Measurements from ENCODE around the gene ZPR1.

Gene ZPR1

GRCh38 chr11:116832350-116833290 lies 44.8 kb upstream of the ZPR1 start:
- POLR2A ChIA-PET = no interaction called here
- Histone ChIP-seq H3K4me1 (ENCODE audit: control insufficient read depth, insufficient read depth, low read length) (no peaks in the 10 kb centered on the region), H3K9me3 (ENCODE audit: control insufficient read depth, insufficient read depth, low read depth, low read length) (no peaks in the 10 kb centered on the region), H3K4me3 (ENCODE audit: low read depth, low read length) (no peak overlapping the region), H3K36me3 (ENCODE audit: control insufficient read depth in 2 of 2, insufficient read depth in 1 of 2, low read length in 2 of 2) (no peaks in the 10 kb centered on the region), H3K27ac (ENCODE audit: extremely low read depth, low read depth, low read length) (no peak overlapping the region)
- TF ChIP-seq ZNF837 (tag by site-specific recombination; IDR thresholded peaks at IDR 0.05) (no peak), TSHZ1 (tag by site-specific recombination; IDR thresholded peaks at IDR 0.05; ENCODE audit: borderline replicate concordance) (no peak), SP2 (tag by site-specific recombination; IDR thresholded peaks at IDR 0.05) (no peak), ZNF354C (tag by site-specific recombination; IDR thresholded peaks at IDR 0.05; ENCODE audit: borderline replicate concordance, low read depth) (no peak), ZNF658 (tag by site-specific recombination; IDR thresholded peaks at IDR 0.05) (no peak), BCL11A (tag by site-specific recombination; IDR thresholded peaks at IDR 0.05; ENCODE audit: low read depth) (no peak), ZNF513 (tag by site-specific recombination; IDR thresholded peaks at IDR 0.05) (no peak), ZNF155 (tag by site-specific recombination; IDR thresholded peaks at IDR 0.05) (no peak)
- CTCF ChIA-PET = interaction anchor here (0.6 to 2.2 kb wide), 3 partner anchors 17 to 86 kb away, joined by 3 to 14 read pairs (median 3); partner anchors contain the start of gene APOA5

GRCh38 chr11:116831790-116832349 lies 44.0 kb upstream of the ZPR1 start:
- POLR2A ChIA-PET = no interaction called here
- CTCF ChIA-PET = no interaction called here
- Histone ChIP-seq H3K36me3 (ENCODE audit: control insufficient read depth in 2 of 2, insufficient read depth in 1 of 2, low read length in 2 of 2) (no peaks in the 10 kb centered on the region), H3K27ac (ENCODE audit: extremely low read depth, low read depth, low read length) (no peak overlapping the region), H3K9me3 (ENCODE audit: control insufficient read depth, insufficient read depth, low read depth, low read length) (no peaks in the 10 kb centered on the region), H3K4me1 (ENCODE audit: control insufficient read depth, insufficient read depth, low read length) (no peaks in the 10 kb centered on the region), H3K4me3 (ENCODE audit: low read depth, low read length) (no peak overlapping the region)
- TF ChIP-seq ZNF138 (tag by site-specific recombination; IDR thresholded peaks at IDR 0.05; ENCODE audit: borderline replicate concordance) = no peak
- no peak for TF ChIP-seq ZNF266 (tag by site-specific recombination; IDR thresholded peaks at IDR 0.05; ENCODE audit: low read depth)
- TF ChIP-seq IKZF3 (tag by site-specific recombination; IDR thresholded peaks at IDR 0.05) = no peak
- TF ChIP-seq ZNF792 (tag by site-specific recombination; IDR thresholded peaks at IDR 0.05) = no peak
- no peak for TF ChIP-seq ZBTB7A (tag by site-specific recombination; IDR thresholded peaks at IDR 0.05; ENCODE audit: low read depth)
- TF ChIP-seq ZBTB21 (tag by site-specific recombination; IDR thresholded peaks at IDR 0.05) = no peak
- TF ChIP-seq HIC1 (tag by site-specific recombination; IDR thresholded peaks at IDR 0.05) = no peak
- TF ChIP-seq ZNF404 (tag by site-specific recombination; IDR thresholded peaks at IDR 0.05) = no peak
- TF ChIP-seq RBAK (tag by site-specific recombination; IDR thresholded peaks at IDR 0.05) = no peak
- no peak for TF ChIP-seq GLI2 (tag by site-specific recombination; IDR thresholded peaks at IDR 0.05; ENCODE audit: borderline replicate concordance, low read depth)
- no peak for TF ChIP-seq ZNF140 (tag by site-specific recombination; IDR thresholded peaks at IDR 0.05)
- no peak for TF ChIP-seq ZNF654 (tag by site-specific recombination; IDR thresholded peaks at IDR 0.05; ENCODE audit: low read depth)
- TF ChIP-seq ZNF18 (tag by site-specific recombination; IDR thresholded peaks at IDR 0.05) = no peak
- TF ChIP-seq ZNF426 (tag by site-specific recombination; IDR thresholded peaks at IDR 0.05) = no peak
- no peak for TF ChIP-seq GLIS2 (tag by site-specific recombination; IDR thresholded peaks at IDR 0.05)
- TF ChIP-seq GLIS1 (tag by site-specific recombination; IDR thresholded peaks at IDR 0.05) = no peak
- no peak for TF ChIP-seq ZFP3 (tag by site-specific recombination; IDR thresholded peaks at IDR 0.05; ENCODE audit: low read depth)
